Non-pigmented ciliary epithelial cell (primary cell): ENCODE data around the gene CASP3.

ENCODE experiments used
- DNase-seq: peaks from one replicate; pipeline ENCODE4 v3.0.0-alpha.2; 2010; ENCODE audit warnings: low read depth

The CASP3 gene

DNA sequence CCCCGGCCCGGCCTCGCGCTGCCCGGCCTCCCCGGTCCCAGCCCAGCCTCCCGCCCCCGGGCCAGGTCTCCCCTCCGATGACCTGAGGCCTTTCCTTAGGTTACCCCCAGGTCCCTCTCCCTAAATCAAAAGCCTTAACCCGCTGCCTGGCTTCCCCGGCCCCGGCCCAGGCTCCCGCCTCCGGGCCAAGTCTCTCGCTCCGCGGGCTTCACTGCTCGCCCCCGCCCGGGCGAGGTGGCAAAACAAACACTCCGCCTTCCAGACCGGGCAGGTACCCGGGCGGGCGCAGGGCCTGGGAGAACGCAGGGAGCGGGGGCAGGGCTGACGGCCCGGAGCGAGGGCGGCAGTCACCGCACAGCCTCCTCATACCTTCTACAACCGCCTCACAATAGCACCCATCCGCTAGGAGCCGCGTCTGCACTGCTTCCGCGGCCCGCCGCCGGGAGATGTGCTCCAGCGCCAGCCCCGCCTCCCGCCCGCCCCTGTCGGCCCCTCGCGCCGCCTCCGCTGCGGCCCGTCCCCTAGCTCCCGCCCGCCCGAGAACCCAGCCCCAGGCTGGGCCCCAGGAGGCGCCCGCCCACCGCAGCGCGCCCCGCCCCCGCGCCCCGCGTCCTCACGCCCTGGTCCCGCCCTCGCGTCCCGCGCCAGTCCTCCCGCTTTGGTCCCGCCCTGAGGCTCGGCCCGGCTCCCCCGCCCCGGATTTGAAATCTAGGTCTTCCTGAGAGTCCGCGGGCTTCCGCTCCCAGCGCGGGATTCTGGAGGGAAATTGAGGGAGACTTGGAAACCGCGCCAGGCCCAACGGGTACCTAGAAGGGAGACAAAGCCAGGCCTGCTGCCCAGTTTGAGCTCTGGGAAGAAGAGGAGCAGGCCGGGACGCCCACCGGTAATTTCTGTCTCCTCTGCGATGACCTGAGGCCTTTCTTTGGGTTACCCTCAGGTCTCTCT is at the start of gene CASP3, which contains the start of gene PRIMPOL:
Gene CASP3 (minus strand): TSS at position 422 of the 945 bp plus-strand sequence. CDS start 10,994 bp downstream, outside the sequence.
Gene PRIMPOL (plus strand): TSS at position 713 of the 945 bp plus-strand sequence. CDS start 7,403 bp downstream, outside the sequence.
- DNase-seq, result peak; percentile 52

DNA sequence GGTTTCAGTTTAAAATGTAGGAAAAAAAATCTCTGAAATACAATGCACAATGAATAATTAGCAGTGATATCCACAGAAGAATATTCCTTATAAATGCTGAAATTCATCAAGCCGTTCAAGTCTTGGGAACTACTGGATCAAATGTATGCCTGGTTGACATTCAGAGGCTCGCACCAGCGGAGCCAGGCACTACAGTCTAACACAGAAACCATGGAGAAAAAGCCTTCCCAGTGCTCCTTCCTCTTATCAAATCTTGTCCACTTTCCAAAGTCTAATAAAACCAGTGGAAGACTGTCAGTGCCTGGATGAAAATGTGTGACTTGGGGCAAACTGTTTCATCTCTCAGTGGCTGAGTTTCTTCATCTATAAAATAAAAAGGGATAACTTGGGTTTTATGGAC is 48.7 kb upstream of the CASP3 start:
- DNase-seq, result no peak

GRCh38 chr4:184695178-184695896 is 46.1 kb upstream of the CASP3 start:
- DNase-seq, result no peak

- DNase-seq, result no peak
Observed at GRCh38 chr4:184694412-184694956, 45.2 kb upstream of the CASP3 start.

- no peak for DNase-seq
Observed at GRCh38 chr4:184693056-184693455, 43.8 kb upstream of the CASP3 start.

DNA sequence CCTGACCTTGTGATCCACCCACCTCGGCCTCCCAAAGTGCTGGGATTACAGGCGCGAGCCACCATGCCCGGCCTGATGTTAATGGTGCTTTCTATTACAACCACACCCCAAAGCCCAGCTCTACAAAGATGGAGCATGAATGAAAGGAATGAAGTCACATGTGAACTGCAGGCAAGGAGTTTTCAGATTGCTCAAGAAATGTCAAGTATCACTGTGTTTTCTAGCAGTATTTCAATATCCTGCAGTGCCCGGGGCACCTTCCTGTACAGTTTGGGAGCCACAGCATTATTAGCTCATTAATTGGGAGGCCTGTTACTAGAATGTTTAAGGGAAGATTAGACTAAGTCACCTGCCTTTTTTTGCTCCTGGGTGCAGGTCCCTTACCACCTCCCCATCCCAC is 40.4 kb upstream of the CASP3 start:
- no peak for DNase-seq

DNA sequence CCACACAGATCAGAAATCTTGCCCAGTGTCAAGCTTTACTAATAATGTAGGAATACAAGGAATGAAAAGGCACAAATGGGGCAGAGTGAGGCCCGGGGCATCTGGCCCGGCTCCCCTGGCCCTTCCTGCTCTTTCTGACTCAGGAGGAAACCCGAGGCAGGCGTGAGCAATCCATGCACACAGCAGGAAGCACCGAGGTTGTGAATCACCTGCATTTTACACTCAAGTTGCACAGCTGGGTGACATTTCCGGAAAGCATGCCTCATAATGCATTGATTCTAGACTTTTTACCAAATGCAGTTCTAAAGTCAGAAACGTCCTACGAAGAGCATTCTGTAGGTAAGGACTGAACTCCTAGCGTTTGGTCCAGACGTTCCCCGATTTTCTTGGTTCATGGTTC is 39.2 kb upstream of the CASP3 start:
- DNase-seq, result peak; percentile 87

DNA sequence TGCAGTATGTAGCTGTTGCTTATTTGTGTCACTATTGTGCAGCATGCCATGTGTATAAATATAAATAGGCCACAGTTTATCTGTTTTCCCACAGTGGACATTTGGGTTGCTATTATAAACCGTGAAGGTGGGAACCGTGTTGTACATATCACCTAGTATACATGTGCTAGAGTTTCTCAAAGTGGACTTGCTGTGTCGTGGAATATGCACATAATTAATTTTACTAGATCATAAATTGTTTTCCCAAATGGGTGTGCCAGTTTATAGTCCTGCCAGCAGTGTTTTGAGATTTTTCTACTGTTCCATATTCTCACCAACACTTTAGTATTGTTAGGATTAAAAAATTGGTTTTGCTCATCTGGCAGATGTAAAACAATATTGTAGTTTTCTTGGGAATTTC is 38.8 kb upstream of the CASP3 start:
- DNase-seq, result no peak

- DNase-seq, result no peak
Observed at GRCh38 chr4:184684491-184685189, 35.4 kb upstream of the CASP3 start.

DNA sequence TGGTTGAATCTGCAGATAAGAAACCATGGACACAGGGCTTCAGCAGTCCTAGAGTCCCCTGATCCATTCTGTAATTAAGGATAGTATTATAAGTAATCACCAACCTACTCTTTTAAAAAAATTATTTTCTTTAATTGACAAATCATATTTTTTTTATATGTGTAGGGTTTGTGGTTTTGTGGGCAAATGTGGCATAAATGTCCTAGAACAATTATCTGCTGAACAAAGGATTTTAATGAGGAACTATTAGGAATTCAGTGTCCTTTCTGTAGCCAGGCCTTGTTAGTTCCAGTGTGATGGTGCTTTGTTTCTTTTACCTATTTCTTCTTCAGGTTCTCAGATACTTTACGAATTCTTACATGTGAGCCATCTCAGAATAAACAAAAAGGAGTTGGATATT is 32.7 kb upstream of the CASP3 start:
- no peak for DNase-seq

DNA sequence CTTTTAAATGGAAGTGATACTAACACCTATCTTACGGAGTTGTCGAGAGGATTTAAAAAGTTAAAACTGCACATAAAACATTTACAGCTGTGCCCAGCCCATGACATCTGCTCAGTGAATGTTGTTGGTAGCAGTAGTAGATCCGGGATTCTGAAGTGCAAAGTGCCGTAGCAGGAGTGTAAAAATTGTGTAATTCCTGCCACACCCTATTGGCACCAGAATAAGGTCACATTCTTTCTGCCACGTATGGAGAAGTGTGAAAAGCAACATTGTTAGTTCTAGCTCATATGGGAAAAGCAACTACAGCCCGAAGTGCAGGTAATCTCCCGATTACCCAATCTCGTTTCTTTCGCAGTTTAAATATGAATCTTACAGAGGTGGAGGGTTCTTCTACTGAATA is 31.5 kb upstream of the CASP3 start:
- no peak for DNase-seq

DNA sequence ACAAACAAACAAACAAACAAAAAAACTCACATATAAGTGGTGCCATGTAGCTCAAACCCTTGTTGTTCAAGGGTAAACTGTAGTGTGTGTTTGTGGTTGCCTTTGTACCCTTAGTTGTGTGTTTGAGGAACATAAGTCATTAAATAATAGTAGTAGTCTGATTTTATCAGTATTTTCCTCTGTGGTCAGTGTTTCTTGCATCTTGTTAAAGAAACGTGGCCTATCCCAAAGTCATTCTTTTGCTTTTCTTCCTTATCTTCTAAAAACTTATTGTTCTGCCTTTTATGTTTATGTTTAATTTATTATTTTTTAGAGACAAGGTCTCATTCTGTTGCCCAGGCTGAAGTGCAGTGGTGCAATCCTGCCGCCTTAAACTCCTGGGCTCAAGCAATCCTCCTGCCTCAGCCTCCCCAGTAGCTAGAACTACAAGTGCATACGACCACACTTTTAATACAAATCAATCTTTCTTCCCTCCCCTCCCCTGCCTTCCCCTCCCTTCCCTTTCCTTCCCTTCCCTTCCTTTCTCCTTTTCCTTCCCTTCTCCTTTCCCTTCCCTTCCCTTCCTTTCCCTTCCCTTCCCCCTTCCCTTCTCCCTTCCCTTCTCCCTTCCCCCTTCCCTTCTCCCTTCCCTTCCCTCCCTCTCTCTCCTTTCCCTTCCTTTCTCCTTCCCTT is 26.7 kb upstream of the CASP3 start:
- no peak for DNase-seq

GRCh38 chr4:184675018-184675417 is 25.8 kb upstream of the CASP3 start:
- DNase-seq, result no peak

DNA sequence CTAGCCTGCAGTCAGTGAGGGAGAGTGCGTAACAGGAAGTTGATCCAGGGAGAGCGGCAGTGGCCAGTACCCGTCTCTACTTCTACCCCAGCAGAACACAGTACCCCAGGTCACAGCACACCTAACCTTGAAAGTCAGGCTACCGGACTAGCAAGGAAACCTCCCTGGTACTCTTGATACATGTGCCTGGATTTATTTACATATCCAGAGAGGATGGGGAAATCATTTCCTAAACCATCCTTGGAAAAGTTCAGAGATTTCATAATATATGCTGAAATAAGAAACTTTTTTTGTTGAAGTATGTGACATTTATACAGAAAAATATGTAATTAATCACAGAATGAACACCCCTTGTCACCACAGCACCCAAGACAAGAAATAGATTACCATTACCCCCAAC is 24.8 kb upstream of the CASP3 start:
- DNase-seq, result no peak

DNA sequence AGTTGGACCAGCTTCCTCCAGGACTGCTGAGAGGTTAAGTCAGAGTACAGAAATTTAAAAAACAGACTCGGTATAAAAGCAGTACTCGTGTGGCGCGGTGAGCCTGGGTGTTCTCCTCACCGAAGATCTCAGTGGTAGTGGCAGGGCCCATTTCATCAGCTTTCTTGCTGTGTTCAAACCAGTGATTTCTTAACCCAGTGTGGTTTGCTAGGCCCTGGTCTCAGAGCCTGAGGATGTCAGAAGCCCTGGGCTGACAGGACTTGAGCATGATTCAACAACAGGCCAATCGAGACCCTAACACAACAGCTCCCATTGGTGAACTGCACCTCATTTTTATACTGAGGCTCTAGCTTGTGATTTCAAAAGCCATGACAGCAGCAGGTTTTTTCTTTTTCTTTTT is 23.5 kb upstream of the CASP3 start:
- DNase-seq, result no peak

- no peak for DNase-seq
Observed at GRCh38 chr4:184671101-184671500, 21.9 kb upstream of the CASP3 start.

GRCh38 chr4:184669251-184669650 is 20.0 kb upstream of the CASP3 start:
- no peak for DNase-seq

GRCh38 chr4:184668511-184669114 is 19.4 kb upstream of the CASP3 start:
- DNase-seq, result no peak

GRCh38 chr4:184668096-184668495 is 18.8 kb upstream of the CASP3 start:
- DNase-seq, result no peak

DNA sequence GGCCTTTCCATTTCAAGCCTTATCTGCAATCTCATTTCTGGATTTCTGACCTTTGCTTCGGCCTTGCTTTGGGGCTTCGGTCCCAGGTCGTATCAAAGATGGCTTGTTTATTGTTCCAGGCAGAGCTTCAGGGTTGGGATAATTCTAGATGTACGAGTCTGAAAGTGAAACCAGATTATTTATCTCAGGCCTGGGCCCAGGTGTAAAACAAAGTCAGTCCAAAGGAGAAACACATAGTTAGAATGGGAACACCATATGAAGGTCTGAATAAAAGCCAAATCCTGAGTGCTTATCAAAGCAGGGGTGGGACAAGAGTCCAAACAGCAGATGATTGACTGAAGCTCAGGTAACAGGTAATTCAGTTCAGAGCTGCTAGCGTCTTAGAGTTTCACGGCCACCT is 17.4 kb upstream of the CASP3 start:
- DNase-seq, result no peak
